CD4-positive, alpha-beta T cell (primary cell): ENCODE results near the gene HSPB2. TPM values are rescaled to one million over a fixed set of nuclear protein-coding genes. Genes with fewer than 3 reads are reported as not detected.

Experiments used
- ATAC-seq: fragments of 200-7000 bp; cut with Tn5 transposase; one replicate; pipeline ENCODE4 v1.10.0; 2022; ENCODE audit warnings: mild to moderate bottlenecking; ENCODE audit not compliant: poor library complexity
- CTCF ChIA-PET: fragments of 350-600 bp; sonication (Branson Sonifier 250); formaldehyde crosslinking; loops from one replicate; lab custom pipeline; 2021; ENCODE audit warnings: antibody characterized with exemption, inconsistent platforms; lab: Charles Lee
- POLR2A ChIA-PET: fragments of 350-600 bp; sonication (Branson Sonifier 250); formaldehyde crosslinking; loops from one replicate; lab custom pipeline; 2021; ENCODE audit warnings: antibody characterized with exemption, inconsistent platforms; lab: Charles Lee
- DNase-seq, 14 experiments: peaks; one replicate each; pipeline ENCODE4 v3.0.0-alpha.2; 2013 to 2020; ENCODE audit warnings: mixed read lengths in 2 of 14
- H3K27ac ChIP-seq, 2 donors: one replicate each; pipeline versions ENCODE4 v1.5.1 to v1.7.0; 2013; ENCODE audit warnings: low read length in 2 of 2, low read depth in 1 of 2, mild to moderate bottlenecking in 1 of 2
- H3K27me3 ChIP-seq, 2 experiments: 1 replicate in 1 of 2; 2 replicates in 1 of 2; pipeline versions ENCODE4 v1.6.1 to v1.7.0; 2013; ENCODE audit warnings: low read length in 2 of 2, control low read depth in 1 of 2, mild to moderate bottlenecking in 1 of 2, moderate library complexity in 1 of 2; ENCODE audit not compliant: insufficient read depth in 2 of 2, control insufficient read depth in 1 of 2
- H3K36me3 ChIP-seq: one replicate; pipeline ENCODE4 v1.6.1; 2013; ENCODE audit warnings: low read length, control low read depth; ENCODE audit not compliant: insufficient read depth
- H3K4me1 ChIP-seq: one replicate; pipeline ENCODE4 v1.6.1; 2013; ENCODE audit warnings: low read length, control low read depth; ENCODE audit not compliant: insufficient read depth
- H3K4me3 ChIP-seq: one replicate; pipeline ENCODE4 v1.5.1; 2013; ENCODE audit warnings: mild to moderate bottlenecking, low read length, moderate library complexity
- H3K9me3 ChIP-seq, 2 experiments: 1 replicate in 1 of 2; 2 replicates in 1 of 2; pipeline versions ENCODE4 v1.6.1 to v1.7.0; 2013; ENCODE audit warnings: low read length in 2 of 2, mild to moderate bottlenecking in 2 of 2, control low read depth in 1 of 2, moderate library complexity in 1 of 2; ENCODE audit not compliant: control insufficient read depth in 1 of 2, insufficient read depth in 1 of 2
- H3K27ac Mint-ChIP-seq: one replicate; pipeline ENCODE4 v1.8.0; 2020; ENCODE audit warnings: mixed read lengths
- H3K27me3 Mint-ChIP-seq: one replicate; pipeline ENCODE4 v1.8.0; 2021; ENCODE audit warnings: mixed read lengths
- H3K36me3 Mint-ChIP-seq: one replicate; pipeline ENCODE4 v1.8.0; 2021; ENCODE audit warnings: low read depth, mixed read lengths
- H3K4me1 Mint-ChIP-seq: one replicate; pipeline ENCODE4 v1.8.0; 2021; ENCODE audit warnings: low read depth, mixed read lengths
- H3K4me3 Mint-ChIP-seq: one replicate; pipeline ENCODE4 v1.8.0; 2020; ENCODE audit warnings: mild to moderate bottlenecking, mixed read lengths
- H3K9me3 Mint-ChIP-seq: one replicate; pipeline ENCODE4 v1.8.0; 2020; ENCODE audit warnings: mixed read lengths
- intact Hi-C, 2 experiments: fragments of 100-400 bp; cut with DNase I in 1 of 2; cut with micrococcal nuclease in 1 of 2; formaldehyde crosslinking; loops; one replicate each; pipeline versions ENCODE4 v1.15.1 to v1.9.0; 2023 to 2025; cut with DNase I, micrococcal nuclease
- total RNA-seq, 174 experiments: library from RNA in 2 of 174; stranded (reverse) in 2 of 174; gene quantifications; one replicate each; pipeline ENCODE4 v1.2.3 and lab custom pipeline; 2021 to 2026
- TF ChIP-seq, protein P1 (sequence below): fragments of 200-600 bp; IDR thresholded peaks from one replicate; pipeline ENCODE4 v1.8.0; 2022; ENCODE audit warnings: antibody characterized with exemption, mild to moderate bottlenecking

HSPB2 gene
- total RNA-seq, 2 experiments from 2014 or later: not detected

DNA sequence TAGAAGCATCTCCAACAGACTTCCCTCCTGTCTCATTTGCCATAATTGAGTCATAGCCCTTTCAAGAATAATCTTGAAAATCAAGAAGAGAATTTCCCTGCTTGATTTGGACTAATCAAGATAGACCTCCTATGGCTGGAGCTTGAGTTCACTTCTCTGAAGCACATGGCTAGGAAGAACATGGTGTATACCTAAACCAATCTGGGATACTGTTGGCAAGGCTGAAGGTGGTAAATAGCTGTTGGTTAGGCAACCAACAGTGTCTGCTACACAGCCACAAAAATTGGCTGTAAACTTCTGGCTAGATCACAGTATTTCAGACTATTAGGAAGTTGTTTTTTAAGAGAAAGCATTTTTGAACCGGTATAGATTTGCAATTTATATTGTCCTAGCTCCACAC, 5.9 kb upstream of the HSPB2 start:
- ChIA-PET CTCF (no interaction called here), POLR2A (no interaction called here)
- H3K4me3 Mint-ChIP-seq: no peak overlapping the region
- TF ChIP-seq, protein P1, sequence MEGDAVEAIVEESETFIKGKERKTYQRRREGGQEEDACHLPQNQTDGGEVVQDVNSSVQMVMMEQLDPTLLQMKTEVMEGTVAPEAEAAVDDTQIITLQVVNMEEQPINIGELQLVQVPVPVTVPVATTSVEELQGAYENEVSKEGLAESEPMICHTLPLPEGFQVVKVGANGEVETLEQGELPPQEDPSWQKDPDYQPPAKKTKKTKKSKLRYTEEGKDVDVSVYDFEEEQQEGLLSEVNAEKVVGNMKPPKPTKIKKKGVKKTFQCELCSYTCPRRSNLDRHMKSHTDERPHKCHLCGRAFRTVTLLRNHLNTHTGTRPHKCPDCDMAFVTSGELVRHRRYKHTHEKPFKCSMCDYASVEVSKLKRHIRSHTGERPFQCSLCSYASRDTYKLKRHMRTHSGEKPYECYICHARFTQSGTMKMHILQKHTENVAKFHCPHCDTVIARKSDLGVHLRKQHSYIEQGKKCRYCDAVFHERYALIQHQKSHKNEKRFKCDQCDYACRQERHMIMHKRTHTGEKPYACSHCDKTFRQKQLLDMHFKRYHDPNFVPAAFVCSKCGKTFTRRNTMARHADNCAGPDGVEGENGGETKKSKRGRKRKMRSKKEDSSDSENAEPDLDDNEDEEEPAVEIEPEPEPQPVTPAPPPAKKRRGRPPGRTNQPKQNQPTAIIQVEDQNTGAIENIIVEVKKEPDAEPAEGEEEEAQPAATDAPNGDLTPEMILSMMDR: no peak
- Histone ChIP-seq H3K27me3 (peaks cover 2 to 14% of the 10 kb centered on the region in 2 experiments), H3K9me3 (peaks cover 0 to 4% of the 10 kb centered on the region in 2 experiments), H3K4me3 (no peak overlapping the region), H3K4me1 (no peaks in the 10 kb centered on the region), H3K36me3 (no peaks in the 10 kb centered on the region), H3K27ac (no peak overlapping the region)
- intact Hi-C loops: no loop called here
- no peak for DNase-seq
- no peaks in the 10 kb centered on the region for H3K4me1 Mint-ChIP-seq
- peaks cover 34% of the 10 kb centered on the region for H3K27me3 Mint-ChIP-seq
- ATAC-seq: no peak
- peaks cover 4% of the 10 kb centered on the region for H3K36me3 Mint-ChIP-seq
- H3K27ac Mint-ChIP-seq: no peak overlapping the region
- H3K9me3 Mint-ChIP-seq: no peaks in the 10 kb centered on the region

DNA sequence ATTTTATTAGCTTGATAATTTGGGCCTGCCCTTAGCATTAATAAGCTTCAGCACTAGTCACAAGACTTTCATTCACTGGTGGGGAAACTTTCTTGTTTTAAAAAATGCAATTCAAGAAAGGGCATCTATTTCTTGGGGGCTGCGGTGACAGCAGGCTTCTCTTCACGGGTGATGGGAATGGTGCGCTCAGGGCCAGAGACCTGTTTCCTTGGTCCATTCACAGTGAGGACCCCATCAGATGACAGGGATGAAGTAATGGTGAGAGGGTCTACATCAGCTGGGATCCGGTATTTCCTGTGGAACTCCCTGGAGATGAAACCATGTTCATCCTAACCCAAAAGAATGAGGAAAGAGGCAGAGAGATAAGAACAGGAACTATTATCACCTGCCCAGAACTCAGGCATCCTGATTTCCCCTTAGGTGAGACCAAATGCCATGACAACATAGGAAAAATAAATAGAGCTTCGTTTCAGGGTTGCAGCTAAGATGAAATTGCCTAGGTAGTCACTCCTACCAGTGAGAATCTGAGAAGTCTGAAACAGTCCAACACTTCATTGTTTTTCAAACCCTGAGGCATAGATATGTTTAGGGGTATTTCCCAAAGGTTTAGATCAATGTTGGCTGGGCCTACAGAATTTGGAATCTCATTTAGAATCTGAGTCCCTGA, 3.8 kb upstream of the HSPB2 start:
- H3K27ac Mint-ChIP-seq: no peak overlapping the region
- intact Hi-C loops: no loop called here

DNA sequence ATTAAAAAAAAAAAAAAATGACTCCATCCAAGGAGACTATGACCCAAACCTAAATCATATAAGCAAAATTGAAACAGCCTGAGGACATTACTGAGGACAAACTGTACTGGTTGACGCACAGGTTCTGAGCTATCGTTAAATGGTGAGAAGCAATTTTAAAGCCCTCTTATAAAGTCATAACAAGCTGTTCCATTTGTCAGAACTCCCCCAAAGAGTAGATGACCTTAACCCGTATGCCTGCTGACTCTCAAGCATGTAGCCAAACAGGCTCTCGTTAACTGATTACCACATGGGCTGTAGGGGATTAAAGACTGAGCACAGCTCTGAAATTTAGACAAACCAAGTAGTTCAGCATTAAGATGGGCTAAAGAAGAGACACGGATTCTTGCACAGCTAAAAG, 3.2 kb upstream of the HSPB2 start:
- CTCF ChIA-PET: no interaction called here
- DNase-seq: no peak
- Histone ChIP-seq H3K4me3 (no peak overlapping the region), H3K4me1 (no peaks in the 10 kb centered on the region), H3K36me3 (no peaks in the 10 kb centered on the region), H3K27me3 (peaks cover 21 to 32% of the 10 kb centered on the region in 2 experiments), H3K9me3 (peaks cover 0 to 7% of the 10 kb centered on the region in 2 experiments), H3K27ac (no peak overlapping the region)
- TF ChIP-seq, protein P1: no peak
- POLR2A ChIA-PET: no interaction called here
- no peaks in the 10 kb centered on the region for H3K4me1 Mint-ChIP-seq
- no peak overlapping the region for H3K4me3 Mint-ChIP-seq
- peaks cover 51% of the 10 kb centered on the region for H3K27me3 Mint-ChIP-seq
- intact Hi-C loops: no loop called here
- no peak for ATAC-seq
- H3K27ac Mint-ChIP-seq: no peak overlapping the region
- no peaks in the 10 kb centered on the region for H3K9me3 Mint-ChIP-seq
- peaks cover 4% of the 10 kb centered on the region for H3K36me3 Mint-ChIP-seq

More for the DNA sequence above, 3.8 kb upstream of the HSPB2 start:
- no peak overlapping the region for H3K4me3 ChIP-seq
- no peak overlapping the region for H3K27ac ChIP-seq
- CTCF ChIA-PET: no interaction called here
- H3K36me3 ChIP-seq: no peaks in the 10 kb centered on the region
- no peaks in the 10 kb centered on the region for H3K4me1 Mint-ChIP-seq
- TF ChIP-seq, protein P1: no peak
- H3K9me3 ChIP-seq: peaks cover 0 to 7% of the 10 kb centered on the region in 2 experiments
- peaks cover 16 to 26% of the 10 kb centered on the region in 2 experiments for H3K27me3 ChIP-seq
- H3K9me3 Mint-ChIP-seq: no peaks in the 10 kb centered on the region
- no peak overlapping the region for H3K4me3 Mint-ChIP-seq
- no peaks in the 10 kb centered on the region for H3K4me1 ChIP-seq
- DNase-seq (no peak), ATAC-seq (no peak)
- H3K27me3 Mint-ChIP-seq: peaks cover 46% of the 10 kb centered on the region
- peaks cover 4% of the 10 kb centered on the region for H3K36me3 Mint-ChIP-seq
- POLR2A ChIA-PET: no interaction called here
